ENCODE results near the gene ARHGEF10L. TPM values are rescaled to one million over a fixed set of nuclear protein-coding genes. Genes with fewer than 3 reads are reported as not detected.

ARHGEF10L gene
- polyA plus RNA-seq, 1 donor: 85.1 TPM

DNA sequence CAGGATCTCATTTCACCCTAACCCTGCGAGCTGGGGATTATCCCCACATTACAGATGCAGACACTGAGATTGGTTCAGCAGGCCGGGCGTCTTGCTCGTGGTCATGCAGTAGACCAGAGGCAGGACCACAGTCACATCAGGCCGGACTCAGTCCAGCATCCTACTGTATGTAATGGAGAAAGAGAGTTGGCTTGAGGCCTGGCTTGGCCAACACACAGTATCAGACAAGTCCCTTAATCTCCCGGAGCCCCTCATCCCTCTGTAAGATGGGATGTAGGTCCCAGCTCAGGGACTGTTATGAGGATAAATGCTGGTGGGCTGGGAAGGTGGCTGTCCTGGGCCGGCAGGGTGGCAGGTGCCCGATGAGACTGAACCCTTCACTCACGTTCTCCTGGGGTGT, 149.5 kb downstream of the ARHGEF10L start:
- WGBS (ENCODE audit: insufficient coverage, low lambda C conversion rate): no CpG with 5 or more reads among the region's 9 CpGs
- peaks cover 79% of the 10 kb centered on the region for H3K36me3 ChIP-seq (ENCODE audit: control insufficient read depth, insufficient read depth, low read length)
- no peak overlapping the region for H3K4me3 ChIP-seq (ENCODE audit: low read length)
- H3K27me3 ChIP-seq (ENCODE audit: control insufficient read depth, insufficient read depth, low read length): no peaks in the 10 kb centered on the region
- H3K9me3 ChIP-seq (ENCODE audit: control insufficient read depth, low read depth, low read length): no peaks in the 10 kb centered on the region
- no peak overlapping the region for H3K27ac ChIP-seq (ENCODE audit: low read length)
- no peak for DNase-seq
- H3K4me1 ChIP-seq (ENCODE audit: control insufficient read depth, insufficient read depth, low read length): no peaks in the 10 kb centered on the region

DNA sequence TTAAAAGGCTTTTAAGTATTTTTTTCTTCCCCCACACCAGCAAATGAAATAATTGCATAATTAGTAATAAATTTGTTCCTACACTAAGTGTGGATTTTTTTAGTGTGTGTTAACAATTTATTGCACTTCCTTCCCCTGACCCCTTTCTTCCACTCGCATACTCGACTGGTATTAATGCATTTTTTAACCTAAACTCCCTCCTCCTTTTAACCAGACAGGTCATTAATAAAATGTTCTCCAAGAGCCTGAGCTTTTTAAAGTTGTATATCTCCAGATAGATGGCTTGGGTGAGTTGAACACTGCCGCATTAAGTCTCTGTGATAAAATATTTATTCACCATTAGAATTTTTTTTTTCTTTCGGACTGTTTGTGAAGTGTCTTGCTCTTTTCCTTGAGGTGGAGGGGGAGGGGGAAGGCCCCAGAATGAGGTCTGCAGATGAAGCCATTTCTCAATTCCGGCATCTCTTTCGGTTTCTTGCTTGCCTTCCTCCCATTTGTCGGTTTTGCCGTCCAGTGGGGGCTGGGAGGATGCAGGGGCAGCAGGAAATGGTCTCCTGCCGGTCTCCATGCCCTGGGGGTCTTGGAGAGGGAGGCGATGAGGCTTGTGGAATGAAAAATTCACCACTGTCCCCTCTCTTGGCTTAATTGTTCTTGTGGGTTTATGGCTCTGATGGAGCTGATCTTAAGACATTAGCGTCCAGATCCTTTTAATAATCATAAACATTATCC, 151.6 kb downstream of the ARHGEF10L start:
- Histone ChIP-seq H3K4me3 (ENCODE audit: low read length) (no peak overlapping the region), H3K27me3 (ENCODE audit: control insufficient read depth, insufficient read depth, low read length) (no peaks in the 10 kb centered on the region), H3K9me3 (ENCODE audit: control insufficient read depth, low read depth, low read length) (no peaks in the 10 kb centered on the region), H3K27ac (ENCODE audit: low read length) (no peak overlapping the region), H3K36me3 (ENCODE audit: control insufficient read depth, insufficient read depth, low read length) (peaks cover 81% of the 10 kb centered on the region), H3K4me1 (ENCODE audit: control insufficient read depth, insufficient read depth, low read length) (no peaks in the 10 kb centered on the region)
- no peak for DNase-seq
- WGBS (ENCODE audit: insufficient coverage, low lambda C conversion rate): 38% methylated on average over 2 of the region's 11 CpGs

DNA sequence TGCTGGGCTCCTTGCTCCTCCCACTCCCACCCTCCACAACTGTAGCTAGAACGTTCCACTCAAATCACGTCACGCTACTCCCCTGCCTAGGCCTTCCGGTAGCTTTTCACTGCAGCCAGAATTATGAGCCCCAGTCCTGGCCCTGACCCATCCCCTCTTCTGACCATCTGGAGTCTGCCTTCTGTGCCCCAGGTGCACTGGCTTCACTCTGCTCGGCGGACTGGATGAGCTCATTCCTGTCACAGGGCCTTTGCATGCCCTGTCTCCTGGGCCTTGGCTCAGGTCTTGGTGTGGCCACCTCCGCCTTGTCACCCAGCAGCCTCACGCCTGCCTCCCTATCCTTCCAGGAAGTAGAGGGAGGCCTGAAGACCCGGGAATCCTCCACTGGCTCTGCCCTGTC, 153.1 kb downstream of the ARHGEF10L start:
- peaks cover 85% of the 10 kb centered on the region for H3K36me3 ChIP-seq (ENCODE audit: control insufficient read depth, insufficient read depth, low read length)
- H3K4me3 ChIP-seq (ENCODE audit: low read length): no peak overlapping the region
- no peak overlapping the region for H3K27ac ChIP-seq (ENCODE audit: low read length)
- no peaks in the 10 kb centered on the region for H3K27me3 ChIP-seq (ENCODE audit: control insufficient read depth, insufficient read depth, low read length)
- 75% methylated on average over 4 of the region's 9 CpGs for WGBS (ENCODE audit: insufficient coverage, low lambda C conversion rate)
- H3K4me1 ChIP-seq (ENCODE audit: control insufficient read depth, insufficient read depth, low read length): no peaks in the 10 kb centered on the region
- DNase-seq: no peak
- no peaks in the 10 kb centered on the region for H3K9me3 ChIP-seq (ENCODE audit: control insufficient read depth, low read depth, low read length)

DNA sequence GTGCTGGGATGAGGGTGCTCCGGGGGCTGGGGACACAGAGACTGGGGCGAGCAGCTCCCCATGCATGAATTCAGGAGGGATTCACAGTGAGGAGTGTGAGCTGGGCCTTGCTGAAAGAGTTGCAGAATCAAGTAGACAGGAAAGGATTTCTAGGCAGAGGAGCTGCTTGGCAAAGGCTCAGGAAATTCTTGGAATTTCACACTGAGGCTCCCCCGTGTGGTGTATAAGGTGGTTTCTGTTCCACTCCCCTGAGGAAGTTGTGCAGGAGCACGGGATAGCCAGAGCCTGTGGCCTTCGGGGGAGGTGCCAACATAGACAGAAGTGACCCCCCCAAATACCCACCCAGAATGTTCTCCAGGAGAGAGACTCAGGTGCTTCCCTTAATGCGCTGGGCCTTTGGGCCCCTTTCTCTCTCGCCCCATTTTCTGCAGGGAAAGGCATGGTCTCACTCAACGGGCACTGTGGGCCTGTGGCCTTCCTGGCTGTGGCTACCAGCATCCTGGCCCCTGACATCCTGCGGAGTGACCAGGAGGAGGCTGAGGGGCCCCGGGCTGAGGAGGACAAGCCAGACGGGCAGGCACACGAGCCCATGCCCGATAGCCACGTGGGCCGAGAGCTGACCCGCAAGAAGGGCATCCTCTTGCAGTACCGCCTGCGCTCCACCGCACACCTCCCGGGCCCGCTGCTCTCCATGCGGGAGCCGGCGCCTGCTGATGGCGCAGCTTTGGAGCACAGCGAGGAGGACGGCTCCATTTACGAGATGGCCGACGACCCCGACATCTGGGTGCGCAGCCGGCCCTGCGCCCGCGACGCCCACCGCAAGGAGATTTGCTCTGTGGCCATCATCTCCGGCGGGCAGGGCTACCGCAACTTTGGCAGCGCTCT, 157.2 kb downstream of the ARHGEF10L start:
- Histone ChIP-seq H3K36me3 (ENCODE audit: control insufficient read depth, insufficient read depth, low read length) (peaks cover 55% of the 10 kb centered on the region), H3K9me3 (ENCODE audit: control insufficient read depth, low read depth, low read length) (no peaks in the 10 kb centered on the region), H3K27me3 (ENCODE audit: control insufficient read depth, insufficient read depth, low read length) (no peaks in the 10 kb centered on the region), H3K4me1 (ENCODE audit: control insufficient read depth, insufficient read depth, low read length) (no peaks in the 10 kb centered on the region), H3K4me3 (ENCODE audit: low read length) (no peak overlapping the region), H3K27ac (ENCODE audit: low read length) (no peak overlapping the region)
- no CpG with 5 or more reads among the region's 42 CpGs for WGBS (ENCODE audit: insufficient coverage, low lambda C conversion rate)
- DNase-seq: no peak

DNA sequence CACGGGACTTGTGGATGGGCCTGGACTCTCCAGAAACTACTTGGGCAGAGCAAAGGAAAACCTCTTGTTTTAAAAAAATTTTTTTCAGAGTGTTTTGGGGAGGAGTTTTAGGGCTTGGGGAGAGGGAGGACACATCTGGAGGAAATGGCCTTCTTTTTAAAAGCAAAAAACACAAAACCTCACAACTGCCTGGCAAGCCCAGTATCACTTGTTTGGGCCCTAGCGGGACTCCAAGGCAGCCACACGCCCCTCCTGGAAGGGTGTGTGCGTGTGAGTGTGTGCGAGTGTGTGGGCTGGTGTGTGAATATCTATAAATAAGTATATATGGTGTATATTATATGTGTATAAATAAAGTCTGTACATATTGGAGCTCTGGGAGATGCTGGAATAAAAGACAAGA, 158.0 kb downstream of the ARHGEF10L start:
- Histone ChIP-seq H3K27ac (ENCODE audit: low read length) (no peak overlapping the region), H3K9me3 (ENCODE audit: control insufficient read depth, low read depth, low read length) (no peaks in the 10 kb centered on the region), H3K4me3 (ENCODE audit: low read length) (no peak overlapping the region), H3K27me3 (ENCODE audit: control insufficient read depth, insufficient read depth, low read length) (no peaks in the 10 kb centered on the region), H3K36me3 (ENCODE audit: control insufficient read depth, insufficient read depth, low read length) (peaks cover 47% of the 10 kb centered on the region), H3K4me1 (ENCODE audit: control insufficient read depth, insufficient read depth, low read length) (no peaks in the 10 kb centered on the region)
- no CpG with 5 or more reads among the region's 5 CpGs for WGBS (ENCODE audit: insufficient coverage, low lambda C conversion rate)
- DNase-seq: no peak

DNA sequence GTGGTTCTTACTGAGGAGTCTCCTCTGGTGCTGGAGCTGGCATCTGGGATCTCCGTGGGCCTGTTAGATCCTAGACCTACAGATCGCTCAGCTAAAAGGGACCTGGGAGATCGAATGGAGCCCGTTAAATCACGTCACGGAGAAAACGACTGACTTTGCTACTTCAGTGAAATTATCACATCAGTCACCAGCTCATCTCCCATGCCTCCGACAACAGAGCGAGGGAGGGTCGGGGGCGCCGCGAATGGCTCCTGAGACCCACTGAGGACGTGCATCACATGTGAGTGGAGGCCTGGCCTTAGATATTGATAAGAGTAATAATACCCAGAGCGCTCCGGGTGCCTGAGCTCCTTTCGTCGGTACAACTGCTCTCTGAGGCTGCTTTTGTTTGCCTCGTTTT, 160.1 kb downstream of the ARHGEF10L start:
- no peak for DNase-seq
- no peak overlapping the region for H3K4me3 ChIP-seq (ENCODE audit: low read length)
- H3K27me3 ChIP-seq (ENCODE audit: control insufficient read depth, insufficient read depth, low read length): peaks cover 2% of the 10 kb centered on the region
- WGBS (ENCODE audit: insufficient coverage, low lambda C conversion rate): no CpG with 5 or more reads among the region's 19 CpGs
- H3K27ac ChIP-seq (ENCODE audit: low read length): no peak overlapping the region
- H3K9me3 ChIP-seq (ENCODE audit: control insufficient read depth, low read depth, low read length): no peaks in the 10 kb centered on the region
- H3K36me3 ChIP-seq (ENCODE audit: control insufficient read depth, insufficient read depth, low read length): peaks cover 26% of the 10 kb centered on the region
- H3K4me1 ChIP-seq (ENCODE audit: control insufficient read depth, insufficient read depth, low read length): no peaks in the 10 kb centered on the region

DNA sequence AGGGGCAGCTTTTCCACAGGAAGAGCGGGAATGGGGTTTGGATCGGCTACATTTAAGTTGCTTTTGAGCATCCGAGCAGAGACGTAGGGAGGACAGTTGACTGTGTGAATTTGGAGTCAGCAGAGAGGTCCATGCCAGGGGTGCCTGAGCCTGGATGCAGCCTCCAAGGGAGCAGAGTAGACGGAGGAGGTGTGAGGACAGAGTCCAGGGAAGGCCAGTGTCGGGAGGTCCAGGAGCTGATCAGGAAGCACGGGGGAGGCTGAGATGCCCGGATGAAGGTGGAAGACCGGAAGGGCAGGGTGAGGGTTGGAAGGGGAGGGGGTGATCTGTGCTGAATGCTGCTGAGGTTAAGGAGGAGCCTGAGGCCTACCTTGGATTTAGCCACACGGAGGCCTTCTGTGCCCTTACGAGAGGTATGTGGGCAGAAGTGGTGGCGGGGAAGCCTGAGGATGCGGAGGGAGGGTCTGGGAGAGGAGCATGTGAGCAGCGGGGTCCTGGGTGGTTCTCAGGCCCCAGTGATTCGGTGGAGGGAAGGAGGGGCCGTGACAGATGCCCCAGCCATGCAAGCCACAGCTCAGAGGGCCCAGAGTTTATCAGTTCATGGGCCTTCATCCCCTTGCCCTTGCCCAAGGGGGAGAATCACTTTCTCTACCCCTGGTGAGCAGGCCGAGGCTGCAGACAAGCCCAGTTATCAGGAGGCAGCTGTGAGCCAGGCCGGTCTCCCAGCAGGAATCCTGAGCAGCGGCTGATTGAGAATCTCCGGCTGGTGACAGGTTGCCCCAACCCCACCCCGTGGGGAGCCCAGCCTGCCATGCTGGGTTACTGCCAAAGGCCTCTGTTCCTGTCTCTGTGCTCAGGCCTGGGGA, 161.7 kb downstream of the ARHGEF10L start:
- H3K27ac ChIP-seq (ENCODE audit: low read length): no peak overlapping the region
- no peak for DNase-seq
- peaks cover 2% of the 10 kb centered on the region for H3K27me3 ChIP-seq (ENCODE audit: control insufficient read depth, insufficient read depth, low read length)
- H3K4me1 ChIP-seq (ENCODE audit: control insufficient read depth, insufficient read depth, low read length): no peaks in the 10 kb centered on the region
- H3K4me3 ChIP-seq (ENCODE audit: low read length): no peak overlapping the region
- no peaks in the 10 kb centered on the region for H3K9me3 ChIP-seq (ENCODE audit: control insufficient read depth, low read depth, low read length)
- WGBS (ENCODE audit: insufficient coverage, low lambda C conversion rate): 50% methylated on average over 3 of the region's 21 CpGs
- peaks cover 14% of the 10 kb centered on the region for H3K36me3 ChIP-seq (ENCODE audit: control insufficient read depth, insufficient read depth, low read length)

DNA sequence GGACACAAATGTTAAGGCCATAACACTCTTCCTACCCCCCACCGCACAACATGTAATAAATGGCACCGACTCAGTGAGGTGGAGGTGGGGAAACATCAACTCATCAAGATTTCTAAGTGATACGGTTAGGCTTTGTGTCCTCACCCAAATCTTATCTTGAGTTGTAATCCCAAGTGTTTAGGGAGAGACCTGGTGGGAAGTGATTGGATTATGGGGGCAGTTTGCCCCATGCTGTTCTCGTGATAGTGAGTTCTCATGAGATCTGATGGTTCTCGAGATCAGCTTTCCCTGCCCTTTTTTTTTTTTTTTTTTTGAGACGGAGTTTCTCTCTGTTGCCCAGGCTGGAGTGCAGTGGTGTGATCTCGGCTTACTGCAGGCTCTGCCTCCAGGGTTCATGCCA, 164.7 kb downstream of the ARHGEF10L start:
- Histone ChIP-seq H3K36me3 (ENCODE audit: control insufficient read depth, insufficient read depth, low read length) (no peaks in the 10 kb centered on the region), H3K4me1 (ENCODE audit: control insufficient read depth, insufficient read depth, low read length) (no peaks in the 10 kb centered on the region), H3K27me3 (ENCODE audit: control insufficient read depth, insufficient read depth, low read length) (peaks cover 2% of the 10 kb centered on the region), H3K9me3 (ENCODE audit: control insufficient read depth, low read depth, low read length) (no peaks in the 10 kb centered on the region), H3K4me3 (ENCODE audit: low read length) (no peak overlapping the region), H3K27ac (ENCODE audit: low read length) (no peak overlapping the region)
- WGBS (ENCODE audit: insufficient coverage, low lambda C conversion rate): no CpG with 5 or more reads among the region's 7 CpGs
- DNase-seq: no peak

DNA sequence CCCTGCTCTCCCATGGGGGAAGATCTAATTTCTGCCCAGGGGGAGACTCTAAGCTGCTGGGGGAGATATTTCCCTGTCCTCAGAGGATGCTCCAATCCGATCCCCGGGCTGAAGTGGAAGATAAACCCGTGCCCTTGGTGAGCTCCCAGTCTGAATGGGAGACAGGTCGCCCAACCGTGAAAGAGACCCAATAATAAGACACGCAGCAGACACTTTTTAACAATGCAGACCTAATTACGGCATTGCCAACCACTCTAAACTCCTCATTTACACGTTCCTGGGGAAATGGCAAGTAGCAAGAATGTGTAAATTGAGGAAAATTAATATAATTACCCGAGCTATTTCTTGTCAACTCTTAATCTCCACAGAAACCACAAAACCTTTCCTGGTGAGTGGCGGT, 166.9 kb downstream of the ARHGEF10L start:
- no peak for DNase-seq
- Histone ChIP-seq H3K27ac (ENCODE audit: low read length) (no peak overlapping the region), H3K36me3 (ENCODE audit: control insufficient read depth, insufficient read depth, low read length) (no peaks in the 10 kb centered on the region), H3K9me3 (ENCODE audit: control insufficient read depth, low read depth, low read length) (no peaks in the 10 kb centered on the region), H3K27me3 (ENCODE audit: control insufficient read depth, insufficient read depth, low read length) (peaks cover 2% of the 10 kb centered on the region), H3K4me3 (ENCODE audit: low read length) (no peak overlapping the region), H3K4me1 (ENCODE audit: control insufficient read depth, insufficient read depth, low read length) (no peaks in the 10 kb centered on the region)
- no CpG with 5 or more reads among the region's 10 CpGs for WGBS (ENCODE audit: insufficient coverage, low lambda C conversion rate)

DNA sequence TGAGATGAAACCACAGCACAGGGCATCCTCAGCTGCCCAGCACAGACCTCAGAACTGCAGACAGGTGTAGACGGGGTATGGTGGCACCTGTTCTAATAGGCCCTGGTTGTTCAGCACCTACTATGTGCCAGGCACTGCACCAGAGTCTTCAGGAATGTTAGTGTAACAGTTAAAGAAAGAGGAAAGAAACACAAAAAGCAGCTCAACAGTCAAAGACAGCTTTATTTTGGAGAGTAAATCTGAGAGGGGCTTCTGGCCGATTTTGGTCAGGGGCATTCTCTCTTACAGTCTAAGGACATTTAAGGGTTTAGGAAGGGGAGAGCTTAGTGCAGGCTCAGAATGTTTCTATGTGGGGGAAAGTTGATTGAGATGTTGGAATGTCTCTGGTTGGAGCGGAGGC, 170.5 kb downstream of the ARHGEF10L start:
- Histone ChIP-seq H3K27ac (ENCODE audit: low read length) (no peak overlapping the region), H3K4me1 (ENCODE audit: control insufficient read depth, insufficient read depth, low read length) (no peaks in the 10 kb centered on the region), H3K27me3 (ENCODE audit: control insufficient read depth, insufficient read depth, low read length) (no peaks in the 10 kb centered on the region), H3K36me3 (ENCODE audit: control insufficient read depth, insufficient read depth, low read length) (no peaks in the 10 kb centered on the region), H3K9me3 (ENCODE audit: control insufficient read depth, low read depth, low read length) (no peaks in the 10 kb centered on the region), H3K4me3 (ENCODE audit: low read length) (no peak overlapping the region)
- no peak for DNase-seq
- no CpG with 5 or more reads among the region's 3 CpGs for WGBS (ENCODE audit: insufficient coverage, low lambda C conversion rate)
